HepG2 (cell line): ENCODE measurements around the gene PPP2R5C. TPM values are rescaled to one million over a fixed set of nuclear protein-coding genes. Genes with fewer than 3 reads are reported as not detected.

Source experiments
- BORCS8-MEF2B ChIP-seq: sonication (generic); formaldehyde crosslinking; IDR thresholded peaks from 2 replicates; pipeline ENCODE4 v1.8.0; 2022; ENCODE audit warnings: mild to moderate bottlenecking, missing genetic modification reagents
- ELF1 ChIP-seq: sonication (generic); formaldehyde crosslinking; IDR thresholded peaks from 2 replicates; pipeline ENCODE4 v1.4.0; 2020; ENCODE audit warnings: missing genetic modification reagents
- GMEB1 ChIP-seq: sonication (generic); formaldehyde crosslinking; IDR thresholded peaks from 2 replicates; pipeline ENCODE4 v1.5.1; 2020; ENCODE audit warnings: missing genetic modification reagents, mild to moderate bottlenecking, borderline replicate concordance
- HDAC2 ChIP-seq: sonication (generic); formaldehyde crosslinking; IDR thresholded peaks from 2 replicates; pipeline ENCODE4 v1.4.0; 2020; ENCODE audit warnings: missing genetic modification reagents
- JUNB ChIP-seq: sonication (generic); formaldehyde crosslinking; IDR thresholded peaks from 2 replicates; pipeline ENCODE4 v1.8.0; 2022; ENCODE audit warnings: missing genetic modification reagents, mild to moderate bottlenecking, borderline replicate concordance
- KDM4B ChIP-seq: sonication (generic); formaldehyde crosslinking; IDR thresholded peaks from 2 replicates; pipeline ENCODE4 v1.4.0; 2020; ENCODE audit warnings: missing genetic modification reagents
- KLF6 ChIP-seq: IDR thresholded peaks from 2 replicates; pipeline ENCODE4 v1.8.0; 2016; ENCODE audit warnings: missing biosample characterization, missing genetic modification reagents
- KLF9 ChIP-seq: IDR thresholded peaks from 2 replicates; pipeline ENCODE4 v1.6.1; 2016; ENCODE audit warnings: low read depth
- MAX ChIP-seq: IDR thresholded peaks from 2 replicates; pipeline ENCODE4 v1.6.1; 2012; ENCODE audit warnings: inconsistent platforms
- MEF2D ChIP-seq: sonication (generic); formaldehyde crosslinking; IDR thresholded peaks from 2 replicates; pipeline ENCODE4 v1.5.1; 2020; ENCODE audit warnings: mild to moderate bottlenecking, missing genetic modification reagents
- MIXL1 ChIP-seq: IDR thresholded peaks from 2 replicates; pipeline ENCODE4 v1.6.1; 2016
- MLLT10 ChIP-seq: sonication (generic); formaldehyde crosslinking; IDR thresholded peaks from 2 replicates; pipeline ENCODE4 v1.4.0; 2020; ENCODE audit warnings: missing genetic modification reagents
- NFE2L1 ChIP-seq: sonication (generic); formaldehyde crosslinking; IDR thresholded peaks from 2 replicates; pipeline ENCODE4 v1.4.0; 2020; ENCODE audit warnings: missing genetic modification reagents, mild to moderate bottlenecking, borderline replicate concordance
- NR2C2 ChIP-seq: sonication (generic); formaldehyde crosslinking; IDR thresholded peaks from 2 replicates; pipeline ENCODE4 v1.4.0; 2020; ENCODE audit warnings: missing genetic modification reagents, mild to moderate bottlenecking, moderate library complexity, borderline replicate concordance
- PITX1 ChIP-seq: sonication (generic); formaldehyde crosslinking; IDR thresholded peaks from 2 replicates; pipeline ENCODE4 v1.5.1; 2020; ENCODE audit warnings: mild to moderate bottlenecking, missing genetic modification reagents
- POLR2AphosphoS2 ChIP-seq: IDR thresholded peaks from 2 replicates; pipeline ENCODE4 v1.6.1; 2011; ENCODE audit warnings: low read depth, low read length, improper control_type of control experiment
- RAD51 ChIP-seq: fragments of 450-650 bp; IDR thresholded peaks from 2 replicates; pipeline ENCODE4 v1.6.1; 2016; ENCODE audit warnings: borderline replicate concordance
- RARA ChIP-seq: IDR thresholded peaks from 2 replicates; pipeline ENCODE4 v1.6.1; 2016; ENCODE audit warnings: missing genetic modification reagents, missing compliant biosample characterization
- YY1 ChIP-seq: IDR thresholded peaks from 2 replicates; pipeline ENCODE4 v1.6.1; 2011; ENCODE audit warnings: low read length, low read depth, moderate library complexity, mild to moderate bottlenecking; ENCODE audit not compliant: insufficient read depth, insufficient replicate concordance
- ZNF276 ChIP-seq: sonication (generic); formaldehyde crosslinking; IDR thresholded peaks from 2 replicates; pipeline ENCODE4 v1.4.0; 2020; ENCODE audit warnings: mild to moderate bottlenecking, low read depth, missing genetic modification reagents
- ZNF296 ChIP-seq: sonication (generic); formaldehyde crosslinking; conservative IDR thresholded peaks from 2 replicates; pipeline ENCODE4 v1.5.0; 2020; ENCODE audit warnings: mild to moderate bottlenecking, missing genetic modification reagents
- ZNF383 ChIP-seq: sonication (generic); formaldehyde crosslinking; IDR thresholded peaks from 2 replicates; pipeline ENCODE4 v1.4.0; 2020; ENCODE audit warnings: missing genetic modification reagents, mild to moderate bottlenecking, borderline replicate concordance
- ZNF530 ChIP-seq: sonication (generic); formaldehyde crosslinking; IDR thresholded peaks from 2 replicates; pipeline ENCODE4 v1.5.0; 2020; ENCODE audit warnings: low read depth, mild to moderate bottlenecking, missing genetic modification reagents
- ZNF569 ChIP-seq: sonication (generic); formaldehyde crosslinking; IDR thresholded peaks from 2 replicates; pipeline ENCODE4 v1.5.0; 2020; ENCODE audit warnings: mild to moderate bottlenecking, missing genetic modification reagents, moderate library complexity, borderline replicate concordance
- ZNF724P ChIP-seq: sonication (generic); formaldehyde crosslinking; IDR thresholded peaks from 2 replicates; pipeline ENCODE4 v1.8.0; 2022; ENCODE audit warnings: missing genetic modification reagents, borderline replicate concordance
- ZSCAN29 ChIP-seq: sonication (generic); formaldehyde crosslinking; conservative IDR thresholded peaks from 2 replicates; pipeline ENCODE4 v1.4.0; 2020; ENCODE audit warnings: mild to moderate bottlenecking, missing genetic modification reagents
- polyA plus RNA-seq, 8 experiments: library from polyadenylated mRNA; depleted of rRNA in 3 of 8; stranded (reverse) in 7 of 8; unstranded in 1 of 8; fragments of >200 nt; fragmentation: Illumina TruSeq in 4 of 8; extraction: Trizol in 4 of 8; gene quantifications; 2 replicates each; pipeline versions ENCODE4 v1.2.1 to v1.2.3, GENCODE V29; 2011 to 2016; ENCODE audit warnings: low read depth in 4 of 8, missing spikeins in 1 of 8, mixed read lengths in 1 of 8; ENCODE audit not compliant: insufficient read depth in 1 of 8
- total RNA-seq, 5 experiments: library from RNA; depleted of rRNA; stranded (reverse); fragments of >200 nt; fragmentation: Illumina TruSeq; extraction: Trizol; gene quantifications; 2 replicates each; pipeline ENCODE4 v1.2.3, GENCODE V29; 2016; ENCODE audit warnings: low read depth in 1 of 5
- TF ChIP-seq, protein P1 (sequence below): sonication (generic); formaldehyde crosslinking; conservative IDR thresholded peaks from 2 replicates; pipeline ENCODE4 v1.8.1; 2023; ENCODE audit warnings: missing genetic modification reagents

The PPP2R5C gene
- total and polyA plus RNA-seq, 2 of the 13 experiments (the other 11 are each of a cell fraction or from before 2014, with no cell fraction given), result 74.3 to 78.5 TPM

DNA sequence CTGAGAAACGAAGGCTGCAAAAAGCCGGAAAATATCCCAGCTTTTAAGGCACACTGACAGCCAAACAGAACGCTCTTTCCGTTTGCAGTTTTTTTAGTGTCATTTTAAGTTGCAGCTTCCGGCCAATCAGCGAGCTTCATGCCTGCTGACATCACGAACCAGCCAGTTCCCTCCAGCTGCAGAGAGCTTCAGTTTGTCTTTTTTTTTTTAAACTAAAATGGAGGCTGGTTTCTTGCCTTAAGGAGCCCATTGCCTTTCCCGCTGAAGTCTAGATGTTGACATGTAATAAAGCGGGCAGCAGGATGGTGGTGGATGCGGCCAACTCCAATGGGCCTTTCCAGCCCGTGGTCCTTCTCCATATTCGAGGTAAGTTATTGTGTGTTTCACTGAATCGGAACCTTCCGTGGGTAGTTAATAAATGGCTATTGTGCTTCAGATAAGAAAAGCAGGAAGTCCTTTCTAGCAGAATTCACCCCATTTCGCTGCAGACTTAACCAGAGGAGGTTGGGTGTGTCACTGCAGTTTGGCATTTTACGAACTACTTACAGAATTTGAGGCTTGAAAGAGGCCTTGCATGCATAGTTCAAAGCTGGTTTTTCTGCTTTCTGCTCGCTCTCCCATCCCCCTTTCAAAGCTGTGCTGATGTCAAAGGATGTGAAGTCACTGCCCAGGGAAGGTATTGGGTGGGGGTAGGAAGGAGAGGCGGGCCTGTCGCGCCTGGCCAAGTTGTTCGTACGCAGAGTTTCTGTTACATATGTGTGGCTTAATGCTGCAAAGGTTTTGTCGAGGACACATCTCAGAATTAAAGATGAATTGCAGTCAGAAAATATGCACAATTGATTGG is 48.4 kb downstream of the PPP2R5C start (continued):
- peak; percentile 57 for TF ChIP-seq ELF1 (CRISPR knock-in tag)
- TF ChIP-seq RARA, result peak; percentile 14; the same call in 1 of the 2 replicates
- TF ChIP-seq PITX1 (CRISPR knock-in tag), result no peak
- TF ChIP-seq ZSCAN29 (CRISPR knock-in tag), result no peak
- TF ChIP-seq POLR2AphosphoS2, result no peak
- peak; percentile 67; the same call in 1 of the 2 replicates for TF ChIP-seq HDAC2 (CRISPR knock-in tag)
- TF ChIP-seq KLF6 (CRISPR knock-in tag), result no peak
- TF ChIP-seq ZNF724P (CRISPR knock-in tag), result no peak
- peak; percentile 24; the same call in 1 of the 2 replicates for TF ChIP-seq MEF2D (CRISPR knock-in tag)
- TF ChIP-seq, protein P1, sequence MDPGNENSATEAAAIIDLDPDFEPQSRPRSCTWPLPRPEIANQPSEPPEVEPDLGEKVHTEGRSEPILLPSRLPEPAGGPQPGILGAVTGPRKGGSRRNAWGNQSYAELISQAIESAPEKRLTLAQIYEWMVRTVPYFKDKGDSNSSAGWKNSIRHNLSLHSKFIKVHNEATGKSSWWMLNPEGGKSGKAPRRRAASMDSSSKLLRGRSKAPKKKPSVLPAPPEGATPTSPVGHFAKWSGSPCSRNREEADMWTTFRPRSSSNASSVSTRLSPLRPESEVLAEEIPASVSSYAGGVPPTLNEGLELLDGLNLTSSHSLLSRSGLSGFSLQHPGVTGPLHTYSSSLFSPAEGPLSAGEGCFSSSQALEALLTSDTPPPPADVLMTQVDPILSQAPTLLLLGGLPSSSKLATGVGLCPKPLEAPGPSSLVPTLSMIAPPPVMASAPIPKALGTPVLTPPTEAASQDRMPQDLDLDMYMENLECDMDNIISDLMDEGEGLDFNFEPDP (CRISPR knock-in tag), result no peak
- peak; percentile 54 for TF ChIP-seq MAX
- TF ChIP-seq GMEB1 (CRISPR knock-in tag), result peak; percentile 58; the same call in 1 of the 2 replicates
- TF ChIP-seq RAD51, result no peak
- no peak for TF ChIP-seq ZNF296 (CRISPR knock-in tag)
- TF ChIP-seq KDM4B, result no peak
- TF ChIP-seq ZNF569 (CRISPR knock-in tag), result no peak
- no peak for TF ChIP-seq NR2C2 (CRISPR knock-in tag)
- TF ChIP-seq KLF9 (CRISPR knock-in tag), result no peak
- TF ChIP-seq ZNF530 (CRISPR knock-in tag), result no peak
- no peak for TF ChIP-seq MLLT10 (CRISPR knock-in tag)
- TF ChIP-seq MIXL1 (CRISPR knock-in tag), result no peak
- TF ChIP-seq BORCS8-MEF2B (CRISPR knock-in tag), result peak; percentile 62; the same call in 1 of the 2 replicates
- peak; percentile 79 for TF ChIP-seq YY1
- TF ChIP-seq ZNF276 (CRISPR knock-in tag), result 0 out of 2 replicates have a peak, but pooled peaks have one; percentile 29
- TF ChIP-seq ZNF383 (CRISPR knock-in tag), result no peak
- TF ChIP-seq NFE2L1 (CRISPR knock-in tag), result no peak
- TF ChIP-seq JUNB (CRISPR knock-in tag), result no peak
